SU-DHL-6 (cell line): Measurements from ENCODE around the gene KCNH8.

ENCODE experiments used
- H2AFZ ChIP-seq: fragments of 200-600 bp; sonication (generic); 2 replicates; pipeline ENCODE4 v1.6.1; 2014; ENCODE audit warnings: low read depth, mild to moderate bottlenecking, moderate library complexity, mixed read lengths, antibody characterized with exemption, low read length; ENCODE audit not compliant: severe bottlenecking
- H3F3A ChIP-seq: fragments of 200-600 bp; shearing (Covaris generic); 2 replicates; pipeline ENCODE4 v1.6.0; 2016; ENCODE audit warnings: antibody characterized with exemption, mild to moderate bottlenecking; ENCODE audit not compliant: insufficient read depth
- H3K27ac ChIP-seq: fragments of 200-600 bp; sonication (generic); 2 replicates; pipeline ENCODE4 v1.5.1; 2016; ENCODE audit warnings: low read depth, mild to moderate bottlenecking, low read length, moderate library complexity, mixed read lengths
- H3K27me3 ChIP-seq: fragments of 200-600 bp; sonication (generic), shearing (Covaris generic); 2 replicates; pipeline ENCODE4 v1.6.0; 2014; ENCODE audit warnings: mild to moderate bottlenecking, low read length
- H3K36me3 ChIP-seq: fragments of 200-600 bp; sonication (generic); 2 replicates; pipeline ENCODE4 v1.6.1; 2014; ENCODE audit warnings: mild to moderate bottlenecking, low read length, mixed read lengths
- H3K4me2 ChIP-seq: fragments of 300-600, 200-600 bp; shearing (Covaris generic), sonication (generic); 2 replicates; pipeline ENCODE4 v1.6.0; 2014; ENCODE audit warnings: low read length, low read depth, mild to moderate bottlenecking; ENCODE audit not compliant: poor library complexity, severe bottlenecking
- H3K4me3 ChIP-seq: fragments of 200-600 bp; sonication (generic); 2 replicates; pipeline ENCODE4 v1.5.1; 2014; ENCODE audit warnings: antibody characterized with exemption, low read length, mild to moderate bottlenecking, mixed read lengths; ENCODE audit not compliant: insufficient read depth, poor library complexity, severe bottlenecking
- H3K79me2 ChIP-seq: fragments of 200-600 bp; sonication (generic); 2 replicates; pipeline ENCODE4 v1.6.1; 2014; ENCODE audit warnings: mild to moderate bottlenecking, low read length, moderate library complexity; ENCODE audit not compliant: insufficient read depth
- H3K9ac ChIP-seq: fragments of 200-600 bp; sonication (generic); 2 replicates; pipeline ENCODE4 v1.7.0; 2014; ENCODE audit warnings: mild to moderate bottlenecking, low read length
- H3K9me2 ChIP-seq: fragments of 200-600 bp; sonication (generic); replicated peaks from 2 replicates; pipeline ENCODE4 v1.6.1; 2014; ENCODE audit warnings: low read length; ENCODE audit not compliant: insufficient read depth
- H3K9me3 ChIP-seq: fragments of 200-600 bp; sonication (generic); 2 replicates; pipeline ENCODE4 v1.6.1; 2014; ENCODE audit warnings: low read length, mixed read lengths; ENCODE audit not compliant: insufficient read depth
- H4K20me1 ChIP-seq: fragments of 200-600 bp; sonication (generic); 2 replicates; pipeline ENCODE4 v1.6.1; 2014; ENCODE audit warnings: low read depth, mild to moderate bottlenecking, antibody characterized with exemption, low read length, moderate library complexity, mixed read lengths
- EZH2phosphoT487 ChIP-seq: fragments of 200-600 bp; sonication (generic), shearing (Covaris generic); conservative IDR thresholded peaks from 2 replicates; pipeline ENCODE4 v1.6.1; 2018; ENCODE audit warnings: mild to moderate bottlenecking, antibody characterized with exemption, low read length, moderate library complexity, mixed read lengths
- TF ChIP-seq, protein P1 (sequence below): fragments of 200-600 bp; sonication (generic); IDR thresholded peaks from one replicate; pipeline ENCODE4 v1.5.1; 2017; ENCODE audit warnings: antibody characterized with exemption, mild to moderate bottlenecking, low read length, moderate library complexity; ENCODE audit not compliant: insufficient read depth, poor library complexity, severe bottlenecking

Gene KCNH8

DNA sequence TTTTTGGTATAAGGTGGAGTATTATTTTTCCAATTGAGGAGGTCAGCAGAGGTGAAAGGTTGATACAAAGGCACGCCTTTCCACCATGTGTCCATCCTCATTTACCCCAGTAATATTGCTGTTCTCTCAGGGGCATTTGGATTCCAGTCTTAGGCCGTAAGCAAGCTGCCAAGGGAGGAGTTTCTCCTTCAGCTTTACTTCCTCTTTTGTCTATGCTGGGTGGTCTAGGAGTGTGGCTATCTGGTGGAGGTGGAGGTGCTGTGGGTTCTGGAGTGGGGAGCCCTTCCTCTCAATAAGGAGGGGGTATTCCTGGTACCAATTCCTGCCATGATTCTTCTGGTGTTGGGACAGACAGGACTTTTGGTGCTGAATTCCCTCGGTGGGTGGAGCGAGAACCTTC lies 340.6 kb downstream of the KCNH8 start:
- Histone ChIP-seq H3K36me3 (no peaks in the 10 kb centered on the region), H3K9ac (no peak overlapping the region), H3K79me2 (no peaks in the 10 kb centered on the region), H3K27me3 (no peaks in the 10 kb centered on the region), H3K4me3 (no peak overlapping the region), H3K4me2 (no peak overlapping the region), H2AFZ (no peak overlapping the region), H3F3A (no peaks in the 10 kb centered on the region), H3K9me3 (no peaks in the 10 kb centered on the region), H4K20me1 (no peaks in the 10 kb centered on the region), H3K9me2 (no peaks in the 10 kb centered on the region), H3K27ac (no peak overlapping the region)
- no peak for TF ChIP-seq EZH2phosphoT487
- TF ChIP-seq, protein P1, sequence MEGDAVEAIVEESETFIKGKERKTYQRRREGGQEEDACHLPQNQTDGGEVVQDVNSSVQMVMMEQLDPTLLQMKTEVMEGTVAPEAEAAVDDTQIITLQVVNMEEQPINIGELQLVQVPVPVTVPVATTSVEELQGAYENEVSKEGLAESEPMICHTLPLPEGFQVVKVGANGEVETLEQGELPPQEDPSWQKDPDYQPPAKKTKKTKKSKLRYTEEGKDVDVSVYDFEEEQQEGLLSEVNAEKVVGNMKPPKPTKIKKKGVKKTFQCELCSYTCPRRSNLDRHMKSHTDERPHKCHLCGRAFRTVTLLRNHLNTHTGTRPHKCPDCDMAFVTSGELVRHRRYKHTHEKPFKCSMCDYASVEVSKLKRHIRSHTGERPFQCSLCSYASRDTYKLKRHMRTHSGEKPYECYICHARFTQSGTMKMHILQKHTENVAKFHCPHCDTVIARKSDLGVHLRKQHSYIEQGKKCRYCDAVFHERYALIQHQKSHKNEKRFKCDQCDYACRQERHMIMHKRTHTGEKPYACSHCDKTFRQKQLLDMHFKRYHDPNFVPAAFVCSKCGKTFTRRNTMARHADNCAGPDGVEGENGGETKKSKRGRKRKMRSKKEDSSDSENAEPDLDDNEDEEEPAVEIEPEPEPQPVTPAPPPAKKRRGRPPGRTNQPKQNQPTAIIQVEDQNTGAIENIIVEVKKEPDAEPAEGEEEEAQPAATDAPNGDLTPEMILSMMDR = no peak

DNA sequence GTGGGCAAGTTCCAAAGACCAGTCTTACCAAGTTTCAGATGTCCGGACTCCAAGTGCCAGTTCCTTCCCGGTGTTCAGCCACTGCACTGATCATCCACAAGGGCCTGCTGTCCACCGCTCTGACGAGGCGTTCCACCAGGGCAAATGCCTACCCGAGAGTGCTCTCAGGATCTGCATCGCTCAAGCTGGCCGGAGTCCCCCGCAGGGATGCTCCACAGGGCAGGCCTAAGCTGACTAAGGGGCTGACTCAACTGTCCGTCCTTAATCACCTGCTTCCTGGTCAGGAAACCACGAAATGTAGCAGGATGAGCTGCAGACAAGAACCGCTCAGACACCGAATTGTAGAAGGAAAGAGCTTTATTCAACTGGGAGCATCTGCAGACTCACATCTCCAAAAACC lies 341.6 kb downstream of the KCNH8 start:
- no peaks in the 10 kb centered on the region for H3F3A ChIP-seq
- no peaks in the 10 kb centered on the region for H3K79me2 ChIP-seq
- no peaks in the 10 kb centered on the region for H3K36me3 ChIP-seq
- H3K4me2 ChIP-seq = no peak overlapping the region
- no peak for TF ChIP-seq EZH2phosphoT487
- TF ChIP-seq, protein P1 = no peak
- H3K9me3 ChIP-seq = no peaks in the 10 kb centered on the region
- H3K9me2 ChIP-seq = no peaks in the 10 kb centered on the region
- H2AFZ ChIP-seq = no peak overlapping the region
- no peak overlapping the region for H3K27ac ChIP-seq
- H3K27me3 ChIP-seq = no peaks in the 10 kb centered on the region
- H3K9ac ChIP-seq = no peak overlapping the region
- H4K20me1 ChIP-seq = no peaks in the 10 kb centered on the region
- H3K4me3 ChIP-seq = no peak overlapping the region

DNA sequence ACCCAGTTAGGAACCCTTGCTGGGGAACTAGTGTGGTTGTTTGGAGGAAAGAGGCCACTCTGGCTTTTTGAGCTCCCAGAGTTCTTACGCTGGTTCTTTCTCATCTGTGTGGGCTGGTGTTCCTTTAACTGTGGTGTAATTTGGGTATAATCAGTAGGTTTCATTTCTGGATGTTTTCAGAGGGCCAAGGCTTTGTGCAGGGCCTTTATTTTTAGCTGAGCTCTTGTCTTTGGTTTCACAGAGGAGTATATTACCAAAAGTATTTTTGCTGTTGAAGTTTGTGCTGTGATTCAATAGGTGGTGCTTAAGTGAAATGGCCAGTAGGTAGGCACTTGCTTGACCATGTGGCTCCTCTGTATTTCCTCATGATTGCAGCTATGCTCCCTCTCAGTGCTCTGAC lies 357.9 kb downstream of the KCNH8 start:
- H3K27ac ChIP-seq = no peak overlapping the region
- H3K9me2 ChIP-seq = no peaks in the 10 kb centered on the region
- H2AFZ ChIP-seq = no peak overlapping the region
- H3K4me3 ChIP-seq = no peak overlapping the region
- TF ChIP-seq, protein P1 = no peak
- TF ChIP-seq EZH2phosphoT487 = no peak
- H4K20me1 ChIP-seq = no peaks in the 10 kb centered on the region
- H3K27me3 ChIP-seq = no peaks in the 10 kb centered on the region
- no peaks in the 10 kb centered on the region for H3K79me2 ChIP-seq
- no peak overlapping the region for H3K4me2 ChIP-seq
- H3K36me3 ChIP-seq = no peaks in the 10 kb centered on the region
- no peaks in the 10 kb centered on the region for H3F3A ChIP-seq
- no peaks in the 10 kb centered on the region for H3K9me3 ChIP-seq
- H3K9ac ChIP-seq = no peak overlapping the region
